H1 (cell line): ENCODE results near the gene NIM1K. TPM values are rescaled to one million over a fixed set of nuclear protein-coding genes. Genes with fewer than 3 reads are reported as not detected.

Source experiments
- CTCF ChIA-PET: fragments of 300-600 bp; sonication (Branson Sonifier 250); formaldehyde crosslinking; loops from one replicate; lab custom pipeline; 2021; ENCODE audit not compliant: partially characterized antibody; lab: Charles Lee
- POLR2A ChIA-PET: fragments of 300-600 bp; sonication (Branson Sonifier 250); formaldehyde crosslinking; loops from one replicate; lab custom pipeline; 2021; ENCODE audit warnings: inconsistent platforms; ENCODE audit not compliant: partially characterized antibody; lab: Charles Lee
- DNase-seq, 2 experiments: peaks; one replicate each; pipeline versions ENCODE4 v3.0.0 to v3.0.0-alpha.2; 2010 to 2022; ENCODE audit warnings: low spot score in 2 of 2, low read depth in 1 of 2, mixed read lengths in 1 of 2
- FAIRE-seq: peaks from 2 replicates; lab custom pipeline; 2011; peaks lifted over from hg19 to GRCh38; lab: Jason Lieb, UNC
- H2AFZ ChIP-seq: 2 replicates; pipeline ENCODE4 v1.8.1; 2012; ENCODE audit warnings: low read length, inconsistent platforms
- H2AK5ac ChIP-seq: 2 replicates; pipeline ENCODE4 v1.6.1; 2013; ENCODE audit warnings: low read depth, low read length
- H2BK120ac ChIP-seq: replicated peaks from 2 replicates; pipeline ENCODE3; 2013; ENCODE audit warnings: low read depth, low read length, inconsistent platforms
- H2BK12ac ChIP-seq: 2 replicates; pipeline ENCODE4 v1.6.1; 2013; ENCODE audit warnings: low read depth, low read length
- H2BK15ac ChIP-seq: 2 replicates; pipeline ENCODE4 v1.6.1; 2013; ENCODE audit warnings: low read length
- H2BK20ac ChIP-seq: 2 replicates; pipeline ENCODE4 v1.6.1; 2013; ENCODE audit warnings: low read length
- H2BK5ac ChIP-seq: 2 replicates; pipeline ENCODE4 v1.6.1; 2013; ENCODE audit warnings: low read depth, low read length
- H3K14ac ChIP-seq: 2 replicates; pipeline ENCODE4 v1.6.1; 2013; ENCODE audit warnings: inconsistent platforms; ENCODE audit not compliant: insufficient read length
- H3K18ac ChIP-seq: 2 replicates; pipeline ENCODE4 v1.6.1; 2013; ENCODE audit warnings: low read length; ENCODE audit errors: extremely low read depth
- H3K23ac ChIP-seq: 2 replicates; pipeline ENCODE4 v1.6.1; 2013; ENCODE audit warnings: inconsistent platforms; ENCODE audit not compliant: insufficient read length
- H3K23me2 ChIP-seq: 2 replicates; pipeline ENCODE4 v1.6.1; 2013; ENCODE audit warnings: low read depth, low read length
- H3K27ac ChIP-seq: 2 replicates; pipeline ENCODE4 v1.6.1; 2011; ENCODE audit warnings: low read depth, low read length, inconsistent platforms
- H3K27me3 ChIP-seq, 4 experiments: replicated peaks in 1 of 4; 1 replicate in 1 of 4; 2 replicates in 3 of 4; pipeline versions ENCODE4 v1.6.1 to v1.8.1; 2011 to 2013; ENCODE audit warnings: low read length in 3 of 4, mild to moderate bottlenecking in 3 of 4, inconsistent platforms in 2 of 4, mixed read lengths in 2 of 4, moderate library complexity in 1 of 4; ENCODE audit not compliant: control insufficient read depth in 3 of 4, insufficient read depth in 3 of 4; ENCODE audit errors: extremely low read depth in 1 of 4
- H3K36me3 ChIP-seq, 4 experiments: 2 replicates each; pipeline versions ENCODE4 v1.6.1 to v1.8.1; 2011 to 2013; ENCODE audit warnings: mild to moderate bottlenecking in 4 of 4, low read length in 3 of 4, moderate library complexity in 2 of 4, control low read depth in 1 of 4, inconsistent platforms in 1 of 4; ENCODE audit not compliant: insufficient read depth in 4 of 4, control insufficient read depth in 2 of 4
- H3K4ac ChIP-seq: replicated peaks from 2 replicates; pipeline ENCODE3; 2013; ENCODE audit warnings: low read length, low read depth, mixed read lengths, inconsistent platforms; ENCODE audit not compliant: insufficient read length
- H3K4me1 ChIP-seq, 4 experiments: replicated peaks in 1 of 4; 1 replicate in 1 of 4; 2 replicates in 3 of 4; pipeline versions ENCODE4 v1.6.1 to v1.8.1; 2011 to 2013; ENCODE audit warnings: low read length in 3 of 4, inconsistent platforms in 2 of 4, mixed read lengths in 1 of 4; ENCODE audit not compliant: insufficient read depth in 4 of 4, control insufficient read depth in 3 of 4
- H3K4me2 ChIP-seq, 2 experiments: 2 replicates each; pipeline versions ENCODE4 v1.6.1 to v1.8.1; 2011 to 2013; ENCODE audit warnings: low read depth in 2 of 2, low read length in 2 of 2, control low read depth in 1 of 2, inconsistent platforms in 1 of 2, mild to moderate bottlenecking in 1 of 2; ENCODE audit not compliant: insufficient read depth in 1 of 2
- H3K4me3 ChIP-seq, 4 experiments: fragments of 200-600, 300-600 bp in 1 of 4; sonication (generic), shearing (Covaris generic), sonication (Bioruptor Twin) in 1 of 4; 2 replicates each; pipeline versions ENCODE4 v1.5.1 to v1.8.1; 2011 to 2016; ENCODE audit warnings: low read length in 4 of 4, low read depth in 3 of 4, control low read depth in 2 of 4, inconsistent platforms in 2 of 4, mild to moderate bottlenecking in 2 of 4, mixed read lengths in 1 of 4, moderate library complexity in 1 of 4; ENCODE audit not compliant: insufficient read depth in 2 of 4; ENCODE audit errors: extremely low read depth in 1 of 4
- H3K56ac ChIP-seq: replicated peaks from 2 replicates; pipeline ENCODE3; 2013; ENCODE audit warnings: low read depth, mild to moderate bottlenecking, mixed read lengths, low read length, inconsistent platforms; ENCODE audit not compliant: insufficient read length
- H3K79me1 ChIP-seq: 2 replicates; pipeline ENCODE4 v1.6.1; 2013; ENCODE audit warnings: low read depth, low read length, control low read depth
- H3K79me2 ChIP-seq, 2 experiments: 2 replicates each; pipeline versions ENCODE4 v1.6.1 to v1.8.1; 2012 to 2013; ENCODE audit warnings: low read length in 2 of 2, mild to moderate bottlenecking in 2 of 2, inconsistent platforms in 1 of 2; ENCODE audit not compliant: insufficient read depth in 2 of 2, control insufficient read depth in 1 of 2
- H3K9ac ChIP-seq, 4 experiments: replicated peaks in 1 of 4; 1 replicate in 1 of 4; 2 replicates in 3 of 4; pipeline versions ENCODE4 v1.6.1 to v1.8.1; 2011 to 2013; ENCODE audit warnings: low read depth in 3 of 4, low read length in 3 of 4, control low read depth in 2 of 4, mild to moderate bottlenecking in 2 of 4, moderate library complexity in 2 of 4, inconsistent platforms in 1 of 4; ENCODE audit errors: extremely low read depth in 1 of 4
- H3K9me3 ChIP-seq, 2 experiments: 2 replicates each; pipeline versions ENCODE4 v1.6.1 to v1.8.1; 2012 to 2013; ENCODE audit warnings: mild to moderate bottlenecking in 2 of 2, moderate library complexity in 2 of 2, control low read depth in 1 of 2, inconsistent platforms in 1 of 2, low read depth in 1 of 2, low read length in 1 of 2, mixed read lengths in 1 of 2; ENCODE audit not compliant: insufficient read depth in 2 of 2
- H4K20me1 ChIP-seq, 2 experiments: replicated peaks in 1 of 2; 2 replicates each; pipeline versions ENCODE3 to v1.8.1; 2011 to 2013; ENCODE audit warnings: inconsistent platforms in 2 of 2, low read length in 2 of 2, mild to moderate bottlenecking in 1 of 2; ENCODE audit not compliant: insufficient read depth in 2 of 2, control insufficient read depth in 1 of 2
- H4K5ac ChIP-seq: 2 replicates; pipeline ENCODE4 v1.6.1; 2013; ENCODE audit warnings: low read length, low read depth, mixed read lengths, inconsistent platforms; ENCODE audit not compliant: insufficient read length
- H4K8ac ChIP-seq: 2 replicates; pipeline ENCODE4 v1.8.0; 2013; ENCODE audit warnings: mild to moderate bottlenecking, moderate library complexity, low read length, inconsistent platforms; ENCODE audit not compliant: insufficient read depth; ENCODE audit errors: extremely low read depth
- H4K91ac ChIP-seq: replicated peaks from 2 replicates; pipeline ENCODE3; 2013; ENCODE audit warnings: low read length, mixed read lengths, inconsistent platforms; ENCODE audit not compliant: insufficient read length
- BCL11A ChIP-seq, 2 experiments: IDR thresholded peaks; one replicate each; pipeline ENCODE4 v1.6.1; 2011; ENCODE audit warnings: low read depth in 2 of 2, low read length in 2 of 2, mild to moderate bottlenecking in 2 of 2
- CHD1 ChIP-seq: IDR thresholded peaks from 2 replicates; pipeline ENCODE4 v1.6.1; 2012; ENCODE audit warnings: low read depth, low read length, improper control_type of control experiment
- CHD2 ChIP-seq: IDR thresholded peaks from 2 replicates; pipeline ENCODE4 v1.6.1; 2012; ENCODE audit warnings: low read length, improper control_type of control experiment
- HDAC2 ChIP-seq, 2 experiments: fragments of 300-600 bp in 1 of 2; sonication (generic) in 1 of 2; IDR thresholded peaks; 2 replicates each; pipeline ENCODE4 v1.6.1; 2011 to 2012; ENCODE audit warnings: low read depth in 2 of 2, low read length in 2 of 2, mild to moderate bottlenecking in 2 of 2, moderate library complexity in 2 of 2, borderline replicate concordance in 1 of 2, inconsistent platforms in 1 of 2
- JUN ChIP-seq: IDR thresholded peaks from 2 replicates; pipeline ENCODE4 v1.6.1; 2011; ENCODE audit warnings: low read depth, mild to moderate bottlenecking, improper control_type of control experiment, low read length
- KDM1A ChIP-seq: fragments of 200-600, 300-600 bp; sonication (generic); IDR thresholded peaks from 2 replicates; pipeline ENCODE4 v1.7.1; 2016; ENCODE audit warnings: mild to moderate bottlenecking, low read length, borderline replicate concordance
- KDM4A ChIP-seq: IDR thresholded peaks from one replicate; pipeline ENCODE4 v1.7.1; 2012; ENCODE audit warnings: low read depth, mild to moderate bottlenecking, moderate library complexity, low read length, inconsistent platforms; ENCODE audit not compliant: severe bottlenecking
- RXRA ChIP-seq: IDR thresholded peaks from 2 replicates; pipeline ENCODE4 v1.6.1; 2011; ENCODE audit warnings: low read depth, mild to moderate bottlenecking, low read length, moderate library complexity; ENCODE audit not compliant: insufficient read depth
- SAP30 ChIP-seq: fragments of 300-600 bp; sonication (generic); IDR thresholded peaks from 2 replicates; pipeline ENCODE4 v1.7.1; 2012; ENCODE audit warnings: low read length, moderate library complexity, mild to moderate bottlenecking, inconsistent platforms; ENCODE audit not compliant: insufficient read depth, insufficient replicate concordance
- SIN3A ChIP-seq, 2 experiments: IDR thresholded peaks in 1 of 2; conservative IDR thresholded peaks in 1 of 2; 2 replicates each; pipeline ENCODE4 v1.6.1; 2011 to 2012; ENCODE audit warnings: low read length in 2 of 2, improper control_type of control experiment in 1 of 2, low read depth in 1 of 2, mild to moderate bottlenecking in 1 of 2
- SIX5 ChIP-seq: IDR thresholded peaks from 2 replicates; pipeline ENCODE4 v1.6.1; 2011; ENCODE audit warnings: mild to moderate bottlenecking, low read depth, low read length
- SUZ12 ChIP-seq: fragments of 200-600 bp; sonication (generic); IDR thresholded peaks from 2 replicates; pipeline ENCODE4 v1.6.1; 2012; ENCODE audit warnings: mild to moderate bottlenecking, inconsistent platforms, low read length, moderate library complexity, mixed read lengths
- YY1 ChIP-seq: IDR thresholded peaks from 2 replicates; pipeline ENCODE4 v1.6.1; 2011; ENCODE audit warnings: low read depth, mild to moderate bottlenecking, low read length
- ZNF274 ChIP-seq: IDR thresholded peaks from 2 replicates; pipeline ENCODE4 v1.7.0; 2012; ENCODE audit warnings: low read length, borderline replicate concordance; ENCODE audit errors: extremely low read depth
- WGBS, 2 experiments: shearing (Covaris generic) in 1 of 2; methylation state at CpG; one replicate each; pipeline versions ENCODE4 v1.1.6 to v1.1.7; 2013 to 2015; ENCODE audit warnings: low lambda C conversion rate in 2 of 2, mixed read lengths in 2 of 2, inconsistent platforms in 1 of 2, low coverage in 1 of 2, missing lambda C conversion rate in 1 of 2; ENCODE audit not compliant: insufficient replicate concordance in 2 of 2, insufficient coverage in 1 of 2, insufficient read length in 1 of 2; ENCODE audit errors: extremely low coverage in 1 of 2, missing lambda C conversion rate in 1 of 2; 5-methylcytosine and 5-hydroxymethylcytosine counted together
- polyA plus RNA-seq, 7 experiments: library from polyadenylated mRNA; depleted of rRNA in 3 of 7; stranded (reverse) in 5 of 7; unstranded in 2 of 7; fragments of >200 nt in 5 of 7; fragments of 200-250 nt in 2 of 7; gene quantifications; 1 replicate in 5 of 7; 2 replicates in 1 of 7; 4 replicates in 1 of 7; pipeline versions ENCODE4 v1.2.1 to v1.2.3, GENCODE V29; 2011 to 2013; ENCODE audit warnings: missing spikeins in 2 of 7, mixed read lengths in 2 of 7
- total RNA-seq: library from RNA; stranded (reverse); fragmentation: NEBNext Ultra II Directional; extraction: Animal tissue kit (Norgen Biotek cat#: 25700); gene quantifications from 2 replicates; pipeline ENCODE4 v1.2.1, GENCODE V29; 2021

Gene NIM1K
- total and polyA plus RNA-seq, 2 of the 8 experiments (the other 6 are each of a cell fraction or from before 2014, with no cell fraction given), result not detected

- H4K20me1 ChIP-seq, result peaks cover 12 to 37% of the 10 kb centered on the region in 2 experiments
- H3K9ac ChIP-seq, result no peak overlapping the region
- no peaks in the 10 kb centered on the region for H3K9me3 ChIP-seq
- no peak overlapping the region for H2BK15ac ChIP-seq
- no peak overlapping the region for H4K91ac ChIP-seq
- H3K79me2 ChIP-seq, result peaks cover 5 to 73% of the 10 kb centered on the region in 2 experiments
- H3K23ac ChIP-seq, result no peak overlapping the region
- no peak overlapping the region for H2AK5ac ChIP-seq
- peaks cover 12 to 74% (median 36%) of the 10 kb centered on the region in 4 experiments for H3K36me3 ChIP-seq
- DNase-seq (no peak), FAIRE-seq (no peak)
- CTCF ChIA-PET, result interaction anchor here (0.6 to 2.9 kb wide), 5 partner anchors 9 to 311 kb away, joined by 3 to 8 read pairs (median 4); partner anchors contain the start of gene HMGCS1
- no peak overlapping the region for H2BK12ac ChIP-seq
- H3K27ac ChIP-seq, result no peak overlapping the region
- peaks cover 1% of the 10 kb centered on the region; the same call in 1 of the 2 replicates for H3K23me2 ChIP-seq
- no peak overlapping the region for H3K14ac ChIP-seq
- H3K56ac ChIP-seq, result no peak overlapping the region
- no peak overlapping the region for H3K4ac ChIP-seq
- no peak overlapping the region for H3K18ac ChIP-seq
- no peaks in the 10 kb centered on the region for H3K27me3 ChIP-seq
- POLR2A ChIA-PET, result interaction anchor here (1.0 kb wide), 1 partner anchor 13 kb away, joined by 3 read pairs; the partner anchor contains the start of gene HMGCS1
- peaks cover 2 to 5% (median 3%) of the 10 kb centered on the region in 4 experiments; a peak in 6 of 7 replicates for H3K4me1 ChIP-seq
- H2BK20ac ChIP-seq, result no peak overlapping the region
- H3K4me3 ChIP-seq, result no peak overlapping the region
- no peak overlapping the region for H2AFZ ChIP-seq
- H2BK120ac ChIP-seq, result no peak overlapping the region
- WGBS, 2 experiments, result 100% methylated on average over 1 of the region's 1 CpG; no CpG with 5 or more reads in 1 of the 2 experiments
- peaks cover 2% of the 10 kb centered on the region for H3K79me1 ChIP-seq
- H2BK5ac ChIP-seq, result no peak overlapping the region
- no peak overlapping the region for H4K8ac ChIP-seq
- no peak overlapping the region for H4K5ac ChIP-seq
- no peak overlapping the region for H3K4me2 ChIP-seq
- TF ChIP-seq JUN (no peak), SUZ12 (no peak), HDAC2 (IDR thresholded peaks at IDR 0.05; ENCODE audit: borderline replicate concordance in 1 of 2, low read depth in 2 of 2, low read length in 2 of 2) (no peak), SAP30 (no peak), SIN3A (conservative IDR thresholded peaks at IDR 0.05 in 1 of 2, IDR thresholded peaks at IDR 0.05 in 1 of 2; ENCODE audit: low read depth in 1 of 2, low read length in 2 of 2) (no peak), YY1 (no peak), ZNF274 (no peak), RXRA (no peak), SIX5 (no peak), KDM4A (no peak), CHD1 (no peak), KDM1A (no peak), CHD2 (no peak), BCL11A (IDR thresholded peaks at IDR 0.05; ENCODE audit: low read depth in 2 of 2, low read length in 2 of 2) (no peak)
These were observed 108.1 kb downstream of the NIM1K start for GRCh38 chr5:43300112-43300511.
